GM20000 (cell line): ENCODE measurements around the gene IL15RA.
"Not testable (repeated sequence)": the region's sequence is repeated elsewhere in the genome, so short reads cannot be mapped to it uniquely, and the experiment has no call there.

Source experiments
- DNase-seq: peaks from one replicate; pipeline ENCODE4 v3.0.0; 2012; ENCODE audit warnings: low spot score
- CTCF ChIP-seq: IDR thresholded peaks from 2 replicates; pipeline ENCODE4 v1.5.1; 2012; ENCODE audit warnings: mild to moderate bottlenecking, control low read depth; ENCODE audit errors: extremely low read depth, missing control alignments

Gene IL15RA

GRCh38 chr10:6005856-6006395 is 28.6 kb upstream of the IL15RA start:
- DNase-seq, result no peak
- TF ChIP-seq CTCF, result no peak

GRCh38 chr10:6005161-6005804 is 27.9 kb upstream of the IL15RA start:
- DNase-seq, result not testable (repeated sequence)

GRCh38 chr10:6002809-6003510 is 25.6 kb upstream of the IL15RA start:
- no peak for DNase-seq
- no peak for TF ChIP-seq CTCF

DNA sequence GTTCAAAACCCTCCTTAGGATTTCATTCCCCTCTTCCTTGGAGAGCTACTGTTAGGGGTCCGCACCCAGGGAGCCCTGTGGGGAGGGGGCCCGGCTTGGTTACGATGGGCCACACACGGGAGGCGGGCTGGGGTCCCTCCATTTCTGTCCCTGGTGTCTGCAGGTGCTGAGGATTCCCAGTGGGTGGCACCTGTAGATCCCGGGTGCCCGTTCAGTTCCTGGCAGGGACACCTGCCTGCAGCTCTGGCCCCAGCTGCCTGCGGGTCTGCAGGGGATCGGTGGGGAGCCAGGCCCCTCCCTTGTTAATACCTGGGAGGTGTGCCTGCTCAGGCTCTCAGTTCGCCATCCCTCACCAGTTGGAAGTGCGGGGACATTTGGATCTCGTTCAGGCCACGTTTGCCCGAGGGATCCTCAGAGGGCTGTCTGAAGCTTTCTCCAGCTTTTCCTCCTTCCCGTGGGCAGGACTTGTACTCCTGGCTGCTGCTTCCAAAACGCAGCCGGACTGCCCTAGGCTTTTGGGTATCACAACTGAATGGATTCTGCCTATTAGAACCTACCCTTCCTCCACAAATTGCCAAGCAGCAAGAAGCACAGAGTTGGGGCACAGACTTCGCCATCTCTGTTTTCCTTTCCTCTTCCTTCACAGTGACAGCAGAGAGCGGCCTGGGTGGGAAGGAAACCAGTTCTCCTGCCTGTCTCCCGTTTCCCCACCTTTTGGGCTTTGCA is 22.3 kb upstream of the IL15RA start:
- no peak for TF ChIP-seq CTCF
- DNase-seq, result no peak

GRCh38 chr10:5996696-5997095 is 19.4 kb upstream of the IL15RA start:
- no peak for TF ChIP-seq CTCF
- no peak for DNase-seq

- TF ChIP-seq CTCF, result no peak
These were observed 15.1 kb upstream of the IL15RA start for GRCh38 chr10:5992398-5992797.

DNA sequence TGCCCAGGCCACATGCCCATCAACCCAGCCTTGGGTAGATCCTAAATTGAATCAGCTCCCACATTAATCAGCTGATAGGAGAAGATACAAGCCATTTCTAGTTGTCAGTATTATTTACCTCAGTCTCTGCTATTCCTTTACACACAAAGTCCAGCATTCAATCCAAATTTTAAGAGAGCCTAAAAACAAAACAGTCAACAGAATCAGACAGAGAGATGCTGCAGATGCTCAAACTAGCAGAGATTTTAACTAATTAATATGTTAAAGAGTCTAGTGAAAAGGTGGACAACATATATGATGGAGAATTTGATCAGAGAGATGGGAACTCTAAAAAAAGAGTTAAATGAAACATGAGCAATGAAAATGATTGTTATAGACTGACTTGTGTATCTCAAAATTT is 14.4 kb upstream of the IL15RA start:
- TF ChIP-seq CTCF, result no peak
- DNase-seq, result no peak

More at GRCh38 chr10:5992398-5992797, 15.1 kb upstream of the IL15RA start:
- DNase-seq, result no peak
